VCaP (cell line): ENCODE results near the gene TCERG1.

ENCODE experiments used
- H3K27ac ChIP-seq: fragments of 450-650 bp; 2 replicates; pipeline ENCODE4 v1.5.1; 2017
- TF ChIP-seq, protein P1 (sequence below): fragments of 450-650 bp; conservative IDR thresholded peaks from 2 replicates; pipeline ENCODE4 v1.5.1; 2017; ENCODE audit warnings: mild to moderate bottlenecking, moderate library complexity

The TCERG1 gene

GRCh38 chr5:146440353-146440752 is 6.8 kb upstream of the TCERG1 start:
- no peak overlapping the region for H3K27ac ChIP-seq
- TF ChIP-seq, protein P1, sequence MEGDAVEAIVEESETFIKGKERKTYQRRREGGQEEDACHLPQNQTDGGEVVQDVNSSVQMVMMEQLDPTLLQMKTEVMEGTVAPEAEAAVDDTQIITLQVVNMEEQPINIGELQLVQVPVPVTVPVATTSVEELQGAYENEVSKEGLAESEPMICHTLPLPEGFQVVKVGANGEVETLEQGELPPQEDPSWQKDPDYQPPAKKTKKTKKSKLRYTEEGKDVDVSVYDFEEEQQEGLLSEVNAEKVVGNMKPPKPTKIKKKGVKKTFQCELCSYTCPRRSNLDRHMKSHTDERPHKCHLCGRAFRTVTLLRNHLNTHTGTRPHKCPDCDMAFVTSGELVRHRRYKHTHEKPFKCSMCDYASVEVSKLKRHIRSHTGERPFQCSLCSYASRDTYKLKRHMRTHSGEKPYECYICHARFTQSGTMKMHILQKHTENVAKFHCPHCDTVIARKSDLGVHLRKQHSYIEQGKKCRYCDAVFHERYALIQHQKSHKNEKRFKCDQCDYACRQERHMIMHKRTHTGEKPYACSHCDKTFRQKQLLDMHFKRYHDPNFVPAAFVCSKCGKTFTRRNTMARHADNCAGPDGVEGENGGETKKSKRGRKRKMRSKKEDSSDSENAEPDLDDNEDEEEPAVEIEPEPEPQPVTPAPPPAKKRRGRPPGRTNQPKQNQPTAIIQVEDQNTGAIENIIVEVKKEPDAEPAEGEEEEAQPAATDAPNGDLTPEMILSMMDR: no peak

- H3K27ac ChIP-seq: no peak overlapping the region
- TF ChIP-seq, protein P1: no peak
Observed at GRCh38 chr5:146440870-146441495, 6.2 kb upstream of the TCERG1 start.

DNA sequence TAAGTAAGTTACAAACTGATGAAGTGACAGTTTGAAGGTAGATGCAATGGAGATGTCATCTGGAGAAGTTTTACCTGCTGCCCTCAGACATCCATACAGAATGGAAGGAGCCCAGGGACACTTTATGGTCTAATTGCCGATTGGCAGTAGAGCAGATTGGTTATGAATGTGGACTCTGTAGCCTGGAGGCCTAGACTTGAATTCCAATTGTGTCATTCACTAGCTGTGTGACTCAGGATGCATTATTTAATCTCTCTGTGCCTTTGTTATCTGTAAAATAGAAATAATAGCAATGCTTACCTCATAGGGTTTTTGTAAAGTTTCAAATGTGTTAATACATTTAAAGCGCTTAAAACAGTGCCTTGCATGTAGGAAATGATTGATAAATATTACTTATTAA is 5.2 kb upstream of the TCERG1 start:
- no peak overlapping the region for H3K27ac ChIP-seq
- TF ChIP-seq, protein P1: no peak

DNA sequence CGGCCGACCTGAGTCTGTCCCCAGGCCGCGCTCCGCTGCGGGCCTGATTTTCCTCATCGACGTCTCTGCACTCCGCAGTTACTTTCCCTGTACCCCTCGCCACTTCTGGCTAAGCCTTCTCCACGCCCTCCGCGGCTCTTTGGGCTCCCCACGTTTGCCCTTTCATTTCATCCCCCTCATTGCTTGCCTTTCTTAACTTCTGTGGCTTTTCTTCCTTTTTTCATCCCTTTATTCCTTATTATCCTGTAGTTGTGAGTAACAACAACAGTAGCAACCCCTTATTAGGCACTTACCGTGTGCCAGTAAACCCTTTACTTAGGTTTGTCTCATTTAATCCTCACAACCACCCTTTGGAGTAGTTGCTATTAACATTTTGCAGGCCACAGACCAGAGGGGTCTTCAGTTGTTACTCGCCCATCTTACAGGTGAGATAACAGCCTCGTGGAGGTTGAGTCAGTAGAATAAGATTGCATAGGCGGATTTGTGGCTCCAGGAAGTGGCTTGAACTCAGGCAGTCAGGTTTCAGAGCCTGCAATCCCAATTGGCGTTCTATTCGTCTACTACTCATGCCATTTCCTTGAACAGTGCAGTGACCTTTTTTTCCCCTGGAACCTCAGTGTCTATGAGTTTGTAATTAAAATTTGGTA is 724 bp downstream of the TCERG1 start:
- TF ChIP-seq, protein P1: no peak
- H3K27ac ChIP-seq: peak overlapping the region; percentile 90

DNA sequence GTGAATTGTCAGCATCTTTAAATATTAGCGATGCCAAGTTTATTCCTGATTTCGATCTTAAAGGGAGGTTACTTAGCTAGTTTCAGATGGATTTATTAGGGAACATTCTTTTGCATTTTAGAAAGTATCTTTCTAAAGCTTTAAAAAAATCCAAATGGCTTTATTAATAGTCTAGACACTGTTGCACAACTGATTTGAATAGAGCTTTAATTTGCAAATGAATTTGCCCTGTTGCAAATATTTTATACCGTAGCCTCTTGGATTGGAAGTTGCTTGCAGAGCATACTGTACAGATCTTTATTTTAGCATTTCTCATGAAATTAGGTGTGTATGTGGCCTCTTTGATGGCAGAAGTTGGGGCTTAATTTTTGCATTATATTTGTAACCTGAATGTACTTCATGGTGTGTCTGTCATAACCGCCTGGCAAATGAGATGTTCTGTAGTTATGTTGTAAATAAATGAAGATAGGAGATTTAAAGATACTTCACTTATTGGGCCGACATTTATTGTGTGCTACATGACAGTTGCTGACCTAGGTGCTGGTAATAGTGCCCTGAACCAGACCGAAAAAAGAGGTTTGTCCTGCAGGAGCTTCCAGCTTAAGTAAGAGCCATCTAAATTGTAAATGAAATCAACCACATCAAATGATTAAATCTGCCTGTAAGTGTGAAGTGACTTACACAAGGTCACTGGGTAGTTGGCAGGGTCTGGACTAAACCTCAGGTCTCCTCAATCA is 1.8 kb downstream of the TCERG1 start:
- TF ChIP-seq, protein P1: no peak
- peak overlapping the region; percentile 90 for H3K27ac ChIP-seq

- TF ChIP-seq, protein P1: no peak
- H3K27ac ChIP-seq: no peak overlapping the region
Observed at GRCh38 chr5:146450002-146450401, 2.9 kb downstream of the TCERG1 start.

DNA sequence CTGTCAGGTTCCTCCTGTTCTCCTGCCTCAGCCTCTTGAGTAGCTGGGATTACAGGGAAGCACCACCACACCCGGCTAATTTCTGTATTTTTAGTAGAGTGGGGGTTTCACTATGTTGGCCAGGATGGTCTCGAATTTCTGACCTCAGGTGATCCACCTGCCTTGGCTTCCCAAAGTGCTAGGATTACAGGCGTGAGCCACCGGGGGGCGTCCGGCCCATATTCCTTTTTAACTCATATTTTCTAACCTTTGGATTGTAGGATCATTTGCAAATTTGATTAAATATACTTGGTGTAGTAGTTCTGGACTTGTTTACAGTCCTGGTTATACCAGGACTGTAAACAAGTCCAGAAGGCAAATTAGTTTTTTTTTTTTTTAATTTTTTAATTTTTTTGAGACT is 4.3 kb downstream of the TCERG1 start:
- TF ChIP-seq, protein P1: peak; percentile 52; the same call in 1 of the 2 replicates
- no peak overlapping the region for H3K27ac ChIP-seq
